ENCODE measurements around the gene PTPRM. TPM values are rescaled to one million over a fixed set of nuclear protein-coding genes. Genes with fewer than 3 reads are reported as not detected.
A peak's percentile ranks its signal among the peaks of the same experiment; 100 is the strongest.

The PTPRM gene
- polyA plus RNA-seq, 2 of the 4 experiments (the other 2 are of a cell fraction) = 44.5 to 199 TPM

- TF ChIP-seq REST (IDR thresholded peaks at IDR 0.05) (no peak), ZSCAN20 (CRISPR knock-in tag; IDR thresholded peaks at IDR 0.05) (no peak), NFE2L2 (conservative IDR thresholded peaks at IDR 0.05; ENCODE audit: low read length) (no peak), BHLHE40 (IDR thresholded peaks at IDR 0.05; ENCODE audit: low read depth, low read length) (no peak), ZNF302 (CRISPR knock-in tag; IDR thresholded peaks at IDR 0.05) (no peak), TP53 (CRISPR knock-in tag; IDR thresholded peaks at IDR 0.05) (no peak)
Observed at GRCh38 chr18:7626922-7627440, 59.9 kb downstream of the PTPRM start (continued).

DNA sequence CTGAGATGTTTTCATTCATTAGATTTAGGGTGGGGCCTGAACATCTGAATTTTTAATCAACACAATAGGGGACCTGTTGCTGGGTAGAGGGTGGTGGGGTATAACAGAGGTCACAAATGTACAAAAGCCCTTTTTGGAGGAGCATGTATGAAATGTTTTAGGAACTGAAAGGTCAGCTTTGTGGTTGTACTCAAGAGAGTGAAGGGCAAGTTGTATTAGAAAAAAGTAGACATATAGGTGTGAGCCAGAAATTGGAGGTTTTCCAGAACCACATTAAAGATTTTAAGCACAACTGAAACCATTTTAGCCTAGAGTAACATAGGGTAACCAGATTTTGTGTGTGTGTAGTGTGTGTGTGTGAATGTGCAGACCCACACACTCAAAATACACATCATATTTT, 62.3 kb downstream of the PTPRM start:
- peaks cover 50% of the 10 kb centered on the region for H3K4me1 ChIP-seq
- DNase-seq (ENCODE audit: low read depth in 1 of 2, low spot score in 1 of 2) (no peak), ATAC-seq (no peak), FAIRE-seq (no peak)
- ChIA-PET CTCF (interaction anchor here (1.4 to 1.6 kb wide), 2 partner anchors 62 to 82 kb away, joined by 3 to 5 read pairs; partner anchors contain the start of gene PTPRM), POLR2A (no interaction called here)
- H3K27ac ChIP-seq = no peak overlapping the region
- no peak for TF ChIP-seq RFX5 (IDR thresholded peaks at IDR 0.05)
- TF ChIP-seq GATA3 (IDR thresholded peaks at IDR 0.05; ENCODE audit: borderline replicate concordance) = no peak
- no peak for TF ChIP-seq ZNF302 (CRISPR knock-in tag; IDR thresholded peaks at IDR 0.05)
- H3K9me3 ChIP-seq = no peaks in the 10 kb centered on the region
- H3K4me2 ChIP-seq = no peak overlapping the region
- H3K4me3 ChIP-seq = no peak overlapping the region

GRCh38 chr18:7630731-7631442, 63.8 kb downstream of the PTPRM start:
- FAIRE-seq = no peak
- TF ChIP-seq GATA3 (IDR thresholded peaks at IDR 0.05; ENCODE audit: borderline replicate concordance) (no peak), MAFK (IDR thresholded peaks at IDR 0.05; ENCODE audit: partially characterized antibody) (peak; percentile 62), HOXB5 (CRISPR knock-in tag; IDR thresholded peaks at IDR 0.05) (no peak), HOXB13 (CRISPR knock-in tag; IDR thresholded peaks at IDR 0.05; ENCODE audit: low read depth) (no peak)

GRCh38 chr18:7632152-7633098, 65.3 kb downstream of the PTPRM start:
- FAIRE-seq (no peak), ATAC-seq (no peak), DNase-seq (ENCODE audit: low read depth in 1 of 2, low spot score in 1 of 2) (no peak)
- Histone ChIP-seq H3K4me1 (peaks cover 45% of the 10 kb centered on the region), H3K4me3 (no peak overlapping the region), H3K9me3 (no peaks in the 10 kb centered on the region), H3K4me2 (no peak overlapping the region), H3K27ac (no peak overlapping the region)
- ChIA-PET POLR2A (no interaction called here), CTCF (no interaction called here)
- TF ChIP-seq RCOR1 (IDR thresholded peaks at IDR 0.05; ENCODE audit: low read depth, low read length) (no peak), CEBPB (IDR thresholded peaks at IDR 0.05) (peak; percentile 47 to 67; a peak in 3 of 4 replicates), MAFK (IDR thresholded peaks at IDR 0.05; ENCODE audit: partially characterized antibody) (peak; percentile 67)
- TF ChIP-seq, protein P1, sequence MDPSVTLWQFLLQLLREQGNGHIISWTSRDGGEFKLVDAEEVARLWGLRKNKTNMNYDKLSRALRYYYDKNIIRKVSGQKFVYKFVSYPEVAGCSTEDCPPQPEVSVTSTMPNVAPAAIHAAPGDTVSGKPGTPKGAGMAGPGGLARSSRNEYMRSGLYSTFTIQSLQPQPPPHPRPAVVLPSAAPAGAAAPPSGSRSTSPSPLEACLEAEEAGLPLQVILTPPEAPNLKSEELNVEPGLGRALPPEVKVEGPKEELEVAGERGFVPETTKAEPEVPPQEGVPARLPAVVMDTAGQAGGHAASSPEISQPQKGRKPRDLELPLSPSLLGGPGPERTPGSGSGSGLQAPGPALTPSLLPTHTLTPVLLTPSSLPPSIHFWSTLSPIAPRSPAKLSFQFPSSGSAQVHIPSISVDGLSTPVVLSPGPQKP (IDR thresholded peaks at IDR 0.05; ENCODE audit: low read depth, low read length) = no peak
- WGBS (ENCODE audit: missing lambda C conversion rate) = 95% methylated on average over 6 of the region's 6 CpGs

More at GRCh38 chr18:7630731-7631442, 63.8 kb downstream of the PTPRM start:
- POLR2A ChIA-PET = no interaction called here
- no peak for ATAC-seq
- Histone ChIP-seq H3K4me2 (no peak overlapping the region), H3K4me1 (peaks cover 45% of the 10 kb centered on the region), H3K9me3 (no peaks in the 10 kb centered on the region), H3K27ac (no peak overlapping the region), H3K4me3 (no peak overlapping the region)
- no peak for DNase-seq (ENCODE audit: low read depth in 1 of 2, low spot score in 1 of 2)
- CTCF ChIA-PET = interaction anchor here (0.6 to 0.8 kb wide), 3 partner anchors 63 to 149 kb away, joined by 3 to 4 read pairs (median 4); no protein-coding TSS in a partner anchor
- WGBS (ENCODE audit: missing lambda C conversion rate) = 89% methylated on average over 4 of the region's 4 CpGs
